SJCRH30 (cell line): ENCODE results near the gene MCC. TPM values are rescaled to one million over a fixed set of nuclear protein-coding genes. Genes with fewer than 3 reads are reported as not detected.

Experiments used
- DNase-seq, 2 experiments: peaks; one replicate each; pipeline ENCODE4 v3.0.0-alpha.2; 2015 to 2020
- H3K27ac ChIP-seq: fragments of 250-450 bp; sonication (Bioruptor Pico); 2 replicates; pipeline ENCODE4 v1.5.1; 2020; ENCODE audit warnings: mild to moderate bottlenecking, moderate library complexity
- H3K27me3 ChIP-seq: fragments of 250-450 bp; sonication (Bioruptor Pico); 2 replicates; pipeline ENCODE4 v1.5.1; 2020; ENCODE audit warnings: mild to moderate bottlenecking, moderate library complexity
- H3K36me3 ChIP-seq: fragments of 250-450 bp; sonication (Bioruptor Pico); 2 replicates; pipeline ENCODE4 v1.5.1; 2020; ENCODE audit warnings: mild to moderate bottlenecking, moderate library complexity
- H3K4me1 ChIP-seq: fragments of 250-450 bp; sonication (Bioruptor Pico); 2 replicates; pipeline ENCODE4 v1.5.1; 2020; ENCODE audit warnings: mild to moderate bottlenecking, moderate library complexity
- H3K4me3 ChIP-seq: fragments of 250-450 bp; sonication (Bioruptor Pico); 2 replicates; pipeline ENCODE4 v1.5.1; 2020; ENCODE audit warnings: mild to moderate bottlenecking, moderate library complexity
- H3K9me3 ChIP-seq: fragments of 250-450 bp; sonication (Bioruptor Pico); replicated peaks from 2 replicates; pipeline ENCODE4 v1.5.1; 2020; ENCODE audit warnings: mild to moderate bottlenecking, moderate library complexity
- total RNA-seq: library from RNA; depleted of rRNA; stranded (reverse); fragments of >200 nt; shearing (Covaris generic); gene quantifications from 2 replicates; pipeline ENCODE4 v1.2.3, GENCODE V29; 2014

The MCC gene
- total RNA-seq, 1 experiment from 2014 or later = 26.6 TPM

DNA sequence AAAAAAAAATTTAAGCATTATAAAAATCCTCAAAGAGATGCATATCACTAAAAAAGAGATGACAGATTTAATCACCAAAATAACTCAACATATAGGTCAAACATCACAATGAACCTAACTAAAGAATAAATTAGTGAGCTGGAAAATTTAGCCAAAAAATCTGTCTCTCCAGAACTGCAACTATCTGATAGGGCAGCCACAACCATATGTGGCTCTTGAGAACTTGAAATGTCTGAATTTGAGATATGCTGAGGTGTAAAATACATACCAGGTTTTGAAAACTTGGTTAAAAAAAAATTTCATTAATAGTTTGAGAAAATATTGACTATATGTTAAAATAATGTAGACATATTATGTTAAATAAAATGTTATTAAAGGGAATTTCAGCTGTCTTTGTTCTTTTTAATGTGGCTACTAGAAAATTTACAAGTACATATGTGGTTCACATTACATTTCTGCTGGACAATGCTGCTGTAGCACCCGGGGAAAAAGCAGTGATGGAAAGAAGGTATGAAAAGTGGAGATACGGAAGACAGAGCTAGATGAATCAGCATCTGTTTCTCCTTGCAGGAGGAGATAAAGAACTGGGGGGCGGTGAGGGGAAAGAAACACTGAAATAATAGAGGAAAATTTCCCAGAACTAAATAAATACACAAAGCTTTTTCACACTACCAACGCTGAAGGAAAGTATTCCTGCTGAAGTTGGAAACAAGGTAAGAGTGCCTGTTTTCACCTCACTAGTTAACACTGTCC, 445.6 kb downstream of the MCC start:
- H3K4me1 ChIP-seq = no peaks in the 10 kb centered on the region
- H3K27ac ChIP-seq = no peak overlapping the region

DNA sequence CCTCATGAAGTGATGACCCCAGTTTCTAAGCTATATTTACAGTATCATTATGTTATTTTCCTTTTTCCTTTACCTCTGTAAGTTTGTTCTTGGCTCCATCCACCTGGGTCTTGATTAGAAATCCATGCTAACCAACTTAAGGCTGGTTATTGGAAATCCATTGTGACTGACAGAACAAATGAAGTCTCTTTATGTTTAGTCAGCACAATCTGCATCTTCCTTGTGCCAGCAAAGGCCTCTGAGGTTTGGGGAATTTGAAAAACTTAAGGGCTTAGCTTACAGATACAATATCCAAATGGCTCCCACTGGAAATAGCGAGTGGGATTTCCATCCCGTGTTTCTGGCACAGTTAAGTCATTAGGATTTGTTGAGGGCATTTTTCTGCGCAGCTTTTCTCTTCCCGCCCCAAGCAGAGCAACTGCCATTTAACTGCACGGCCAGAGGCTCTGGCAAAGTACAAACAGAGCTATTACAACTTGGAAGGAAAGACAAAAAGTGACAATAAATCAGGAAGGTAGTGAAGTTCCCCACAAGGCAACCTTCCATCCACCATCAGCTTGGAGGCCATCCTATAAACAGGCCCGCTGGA, 447.5 kb downstream of the MCC start:
- Histone ChIP-seq H3K4me3 (no peak overlapping the region), H3K9me3 (no peaks in the 10 kb centered on the region), H3K36me3 (no peaks in the 10 kb centered on the region; the same call in 1 of the 2 replicates), H3K4me1 (no peaks in the 10 kb centered on the region; the same call in 1 of the 2 replicates), H3K27me3 (no peaks in the 10 kb centered on the region), H3K27ac (no peak overlapping the region)
- DNase-seq = no peak

More for the DNA sequence above, 445.6 kb downstream of the MCC start:
- Histone ChIP-seq H3K27me3 (no peaks in the 10 kb centered on the region), H3K36me3 (no peaks in the 10 kb centered on the region; the same call in 1 of the 2 replicates), H3K9me3 (no peaks in the 10 kb centered on the region), H3K4me3 (no peak overlapping the region)
- no peak for DNase-seq

DNA sequence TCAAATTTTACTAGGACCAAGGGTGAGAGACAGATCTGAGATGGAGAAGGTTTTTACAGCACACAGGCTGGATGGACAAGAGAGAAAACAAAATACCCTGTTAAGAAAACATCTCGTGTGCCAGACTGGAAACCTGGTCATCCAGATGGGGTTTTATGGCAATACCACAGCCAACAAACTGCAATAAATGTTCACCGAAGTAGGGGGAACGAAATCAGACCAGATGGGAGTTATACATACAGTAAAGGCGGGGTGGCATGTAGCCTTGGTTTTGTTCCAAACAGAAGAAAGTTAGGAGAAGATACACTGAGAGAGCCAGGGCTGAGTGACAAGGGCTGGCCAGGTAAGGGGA, 448.3 kb downstream of the MCC start:
- Histone ChIP-seq H3K27ac (no peak overlapping the region), H3K9me3 (no peaks in the 10 kb centered on the region), H3K36me3 (no peaks in the 10 kb centered on the region; the same call in 1 of the 2 replicates), H3K4me1 (peaks cover 8% of the 10 kb centered on the region), H3K4me3 (no peak overlapping the region), H3K27me3 (no peaks in the 10 kb centered on the region)
- DNase-seq = no peak

DNA sequence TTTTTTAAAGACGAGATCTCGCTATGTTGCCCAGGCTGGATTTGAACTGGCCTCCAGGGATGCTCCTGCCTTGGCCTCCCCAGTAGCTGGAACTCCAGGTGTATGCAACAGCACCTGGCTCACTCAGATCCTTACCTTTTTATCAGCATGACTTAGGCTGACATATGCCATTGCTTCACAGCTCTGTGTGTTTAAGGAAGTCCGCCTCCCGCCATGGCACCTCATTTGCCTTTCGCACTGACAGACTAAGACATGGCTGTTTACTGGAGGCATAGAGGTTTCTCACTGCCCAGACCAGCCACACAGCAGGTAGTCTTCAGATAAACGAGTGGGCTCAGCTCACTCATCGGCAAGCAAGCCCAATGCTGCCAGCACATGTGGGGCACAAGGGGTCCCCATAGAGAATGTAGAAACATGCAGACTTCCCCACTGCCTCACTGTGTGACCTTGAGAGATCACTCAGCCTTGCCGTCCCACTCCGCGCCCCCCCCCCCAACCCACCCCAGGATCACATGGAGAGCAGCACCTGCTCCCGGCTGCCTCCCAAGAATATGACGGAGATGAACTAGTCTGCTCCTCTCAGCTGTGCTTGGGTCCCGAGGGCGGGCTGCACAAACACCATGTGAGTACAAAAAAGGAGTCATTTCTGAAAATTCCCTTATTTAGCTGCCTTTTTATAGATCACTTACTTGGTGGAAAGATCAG, 448.9 kb downstream of the MCC start:
- H3K27me3 ChIP-seq = no peaks in the 10 kb centered on the region
- H3K36me3 ChIP-seq = no peaks in the 10 kb centered on the region; the same call in 1 of the 2 replicates
- DNase-seq = no peak
- no peaks in the 10 kb centered on the region for H3K9me3 ChIP-seq
- no peak overlapping the region for H3K4me3 ChIP-seq
- H3K27ac ChIP-seq = no peak overlapping the region
- peaks cover 12% of the 10 kb centered on the region for H3K4me1 ChIP-seq

DNA sequence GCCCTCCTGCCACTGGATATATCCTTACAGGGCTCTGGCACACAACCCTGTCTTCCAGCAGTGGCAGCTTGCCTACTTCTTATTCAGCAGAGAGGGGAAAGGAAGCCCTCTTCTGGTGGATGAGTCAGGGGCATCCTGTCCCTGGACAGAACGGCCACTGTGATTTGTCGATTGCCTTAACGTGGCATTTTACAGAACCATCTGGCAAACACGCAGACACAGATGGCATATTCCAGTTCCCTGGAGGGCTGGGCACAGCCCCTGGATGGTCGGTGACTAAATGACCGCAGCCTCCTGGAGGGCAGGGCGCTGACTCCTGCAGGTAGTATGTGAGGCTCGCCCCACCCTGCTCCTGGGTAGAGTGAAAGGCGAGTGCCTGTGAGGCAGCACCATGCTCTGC, 449.5 kb downstream of the MCC start:
- peaks cover 12% of the 10 kb centered on the region for H3K4me1 ChIP-seq
- no peaks in the 10 kb centered on the region; the same call in 1 of the 2 replicates for H3K36me3 ChIP-seq
- no peak overlapping the region for H3K4me3 ChIP-seq
- no peaks in the 10 kb centered on the region for H3K27me3 ChIP-seq
- DNase-seq = no peak
- no peaks in the 10 kb centered on the region for H3K9me3 ChIP-seq
- no peak overlapping the region for H3K27ac ChIP-seq

DNA sequence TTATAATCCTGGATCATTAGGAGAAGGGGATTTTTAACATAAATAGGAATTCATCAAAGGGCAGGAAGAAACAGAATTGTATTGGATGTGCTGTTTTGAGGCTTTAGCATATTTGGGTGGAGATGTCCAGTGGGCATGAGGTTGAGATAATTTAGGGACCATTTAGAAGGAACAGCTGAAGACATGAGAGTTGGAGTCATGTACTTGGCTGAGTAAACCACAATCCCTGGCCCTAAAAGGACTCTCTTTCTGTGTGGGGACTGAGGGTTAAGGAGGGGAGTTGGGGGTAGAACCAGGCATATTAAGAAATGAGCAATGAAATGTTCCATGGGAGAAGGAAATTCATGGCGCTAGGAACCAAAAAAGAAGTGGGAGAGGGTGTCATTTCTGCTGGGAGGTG, 450.1 kb downstream of the MCC start:
- H3K4me3 ChIP-seq = no peak overlapping the region
- H3K4me1 ChIP-seq = peaks cover 12% of the 10 kb centered on the region
- H3K27me3 ChIP-seq = no peaks in the 10 kb centered on the region
- H3K9me3 ChIP-seq = no peaks in the 10 kb centered on the region
- H3K27ac ChIP-seq = no peak overlapping the region
- no peaks in the 10 kb centered on the region; the same call in 1 of the 2 replicates for H3K36me3 ChIP-seq
- DNase-seq = no peak

DNA sequence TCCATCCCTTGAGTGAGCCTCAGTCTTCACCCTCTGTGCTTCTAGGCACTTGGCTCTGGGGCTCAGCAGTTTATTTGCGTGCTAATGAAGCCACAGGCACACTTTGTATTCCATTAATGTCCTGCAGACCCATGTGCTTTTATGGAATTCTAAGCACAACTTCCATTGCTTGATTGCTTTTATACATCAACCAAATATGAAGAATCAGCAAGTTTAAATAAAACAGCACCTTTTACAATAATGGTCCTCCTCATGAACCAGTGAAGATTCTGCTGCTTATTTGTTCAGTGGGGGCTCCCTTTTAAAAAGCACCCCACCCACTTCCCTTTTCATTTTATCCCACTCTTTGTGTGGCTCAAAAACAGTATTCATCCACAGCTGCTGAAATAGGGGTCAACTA, 451.4 kb downstream of the MCC start:
- Histone ChIP-seq H3K27me3 (no peaks in the 10 kb centered on the region), H3K9me3 (no peaks in the 10 kb centered on the region), H3K36me3 (no peaks in the 10 kb centered on the region; the same call in 1 of the 2 replicates), H3K27ac (no peak overlapping the region), H3K4me1 (peaks cover 12% of the 10 kb centered on the region), H3K4me3 (no peak overlapping the region)
- no peak for DNase-seq

DNA sequence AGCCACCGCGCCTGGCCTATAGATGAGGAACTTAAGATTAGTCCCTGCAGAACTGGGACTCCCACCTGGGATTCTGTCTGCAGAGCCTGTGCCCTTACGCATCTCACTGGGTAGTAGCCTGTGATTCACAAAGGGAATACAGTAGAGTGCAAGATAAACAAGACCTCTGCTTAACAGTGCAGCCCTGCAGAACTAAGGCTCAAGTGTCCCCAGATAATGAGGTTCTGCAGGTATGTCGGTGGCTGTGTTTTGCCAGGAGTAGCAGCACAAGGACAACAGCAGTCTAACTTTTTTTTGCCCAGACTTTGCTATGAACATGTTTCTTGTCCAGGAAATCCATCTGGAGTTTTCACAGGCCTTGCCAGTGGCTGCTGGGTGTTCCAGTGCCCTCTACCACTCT, 451.9 kb downstream of the MCC start:
- H3K27me3 ChIP-seq = no peaks in the 10 kb centered on the region
- no peaks in the 10 kb centered on the region for H3K9me3 ChIP-seq
- no peaks in the 10 kb centered on the region for H3K36me3 ChIP-seq
- H3K27ac ChIP-seq = no peak overlapping the region
- peaks cover 12% of the 10 kb centered on the region for H3K4me1 ChIP-seq
- no peak overlapping the region for H3K4me3 ChIP-seq
- DNase-seq = no peak

DNA sequence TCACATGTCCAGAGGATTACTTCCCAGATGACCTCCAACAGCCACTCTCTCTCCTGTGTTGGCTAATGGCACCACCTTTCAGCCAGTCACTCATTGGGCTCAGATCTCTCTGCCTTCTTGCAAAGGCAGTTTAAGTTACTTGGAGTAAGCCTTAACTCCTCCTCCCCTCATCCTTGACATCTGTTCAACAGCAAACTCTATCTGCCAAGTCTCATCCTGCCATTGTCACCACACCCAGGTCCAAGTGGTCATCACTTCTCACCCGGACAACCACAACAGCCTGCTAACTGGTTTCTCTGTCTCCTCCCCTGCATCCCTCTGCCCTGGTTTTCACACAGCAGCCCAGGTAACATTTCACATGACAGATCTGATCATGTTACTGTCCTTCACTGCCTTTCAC, 453.2 kb downstream of the MCC start:
- Histone ChIP-seq H3K27ac (peak overlapping the region; percentile 60), H3K27me3 (no peaks in the 10 kb centered on the region), H3K36me3 (no peaks in the 10 kb centered on the region), H3K9me3 (no peaks in the 10 kb centered on the region), H3K4me3 (no peak overlapping the region), H3K4me1 (peaks cover 12% of the 10 kb centered on the region)
- no peak for DNase-seq

DNA sequence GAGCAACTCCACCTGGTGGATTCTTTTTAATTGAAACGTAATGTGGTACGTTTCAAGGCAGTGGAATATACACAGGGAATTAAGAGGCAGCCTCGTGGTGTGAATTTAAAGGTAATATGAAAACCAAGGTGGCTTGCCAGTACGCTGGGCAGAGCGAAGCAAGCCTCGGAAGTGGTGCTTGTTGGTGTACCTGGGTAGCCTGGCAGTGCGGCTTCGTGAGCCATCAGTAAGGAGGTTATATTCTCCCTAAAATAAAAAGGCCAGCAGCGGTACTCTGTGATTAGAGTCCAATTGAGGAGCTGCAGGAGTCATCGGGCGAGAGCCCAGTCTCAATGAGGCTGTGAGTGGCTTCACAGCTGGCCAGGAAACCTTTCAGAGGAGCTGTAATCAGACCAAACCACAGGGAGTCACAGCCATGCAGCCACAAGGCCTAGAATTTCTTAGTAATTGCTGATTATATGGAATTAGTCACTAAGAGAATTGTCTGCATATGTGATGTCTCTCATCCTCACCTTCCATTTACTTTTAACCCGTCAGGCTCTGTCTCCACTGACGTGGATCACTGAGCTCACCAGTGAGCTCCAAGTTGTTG, 454.0 kb downstream of the MCC start:
- H3K27me3 ChIP-seq = no peaks in the 10 kb centered on the region
- H3K4me1 ChIP-seq = peaks cover 12% of the 10 kb centered on the region
- no peaks in the 10 kb centered on the region for H3K36me3 ChIP-seq
- peak overlapping the region; percentile 60 for H3K27ac ChIP-seq
- H3K4me3 ChIP-seq = no peak overlapping the region
- peak; percentile 47 to 51 for DNase-seq
- H3K9me3 ChIP-seq = no peaks in the 10 kb centered on the region

DNA sequence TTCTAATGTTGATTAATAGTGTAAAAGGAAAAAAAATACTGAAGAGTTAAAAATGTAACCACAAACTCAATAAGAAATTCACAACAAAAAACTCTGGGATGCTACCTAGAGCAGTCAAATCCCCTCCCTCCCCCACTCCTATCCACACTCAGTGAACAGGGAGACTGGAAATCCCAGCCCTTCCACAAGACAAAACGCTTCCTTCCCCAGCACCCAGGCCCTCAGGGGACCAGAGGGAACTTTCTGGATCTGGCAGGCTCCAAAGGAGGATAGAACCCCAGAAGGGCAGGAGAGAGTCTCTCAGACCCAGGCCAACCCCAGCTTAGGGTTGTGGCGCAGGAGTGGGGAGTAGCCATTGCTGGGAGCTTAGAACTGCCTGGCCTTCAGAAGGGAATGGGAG, 456.7 kb downstream of the MCC start:
- H3K4me3 ChIP-seq = no peak overlapping the region
- no peaks in the 10 kb centered on the region for H3K9me3 ChIP-seq
- peaks cover 10% of the 10 kb centered on the region for H3K36me3 ChIP-seq
- no peaks in the 10 kb centered on the region for H3K27me3 ChIP-seq
- peaks cover 12% of the 10 kb centered on the region for H3K4me1 ChIP-seq
- H3K27ac ChIP-seq = no peak overlapping the region
- DNase-seq = no peak

DNA sequence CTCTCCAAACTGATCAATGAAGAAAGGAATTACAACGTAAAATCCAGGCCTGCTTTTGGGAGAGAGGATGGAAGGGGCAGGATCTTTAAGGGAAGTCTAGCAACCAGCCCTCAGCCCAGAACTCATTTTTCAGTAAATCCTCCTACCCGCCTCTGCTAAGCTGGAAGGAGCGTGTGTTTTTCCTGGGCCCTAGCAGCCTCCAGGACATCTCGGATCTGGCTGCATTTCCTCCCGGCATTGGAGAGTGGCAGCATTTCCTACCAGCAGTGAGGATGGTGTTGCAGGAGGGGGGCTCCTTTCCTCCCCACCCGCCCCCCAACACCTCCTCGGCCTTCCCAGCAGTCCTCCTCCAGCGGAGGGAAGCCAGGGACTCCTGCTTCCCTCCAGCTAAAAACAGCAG, 457.1 kb downstream of the MCC start:
- no peaks in the 10 kb centered on the region for H3K27me3 ChIP-seq
- H3K9me3 ChIP-seq = no peaks in the 10 kb centered on the region
- peaks cover 12% of the 10 kb centered on the region for H3K36me3 ChIP-seq
- DNase-seq = no peak
- H3K27ac ChIP-seq = no peak overlapping the region
- H3K4me3 ChIP-seq = no peak overlapping the region
- H3K4me1 ChIP-seq = peaks cover 12% of the 10 kb centered on the region

DNA sequence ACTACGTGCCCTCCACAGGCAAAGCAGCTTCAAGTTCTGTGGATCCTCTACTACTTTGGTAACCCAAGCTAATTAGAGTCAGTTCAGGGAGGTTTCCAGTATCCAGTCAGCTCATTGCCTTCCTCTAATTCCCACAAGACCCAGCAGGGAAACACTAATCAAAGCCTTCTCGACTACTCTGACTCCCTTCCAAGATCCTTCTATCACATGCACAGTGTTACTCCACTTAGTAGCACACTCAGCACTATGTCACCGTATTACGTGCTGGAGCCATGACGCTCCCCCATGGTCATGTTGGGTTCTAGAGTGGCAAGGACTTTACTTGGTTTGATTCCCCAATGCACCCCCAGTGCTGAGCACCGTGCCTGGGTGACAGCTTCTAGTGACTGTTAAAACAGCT, 458.6 kb downstream of the MCC start:
- Histone ChIP-seq H3K27ac (no peak overlapping the region), H3K4me3 (no peak overlapping the region), H3K9me3 (no peaks in the 10 kb centered on the region), H3K4me1 (peaks cover 1% of the 10 kb centered on the region), H3K36me3 (peaks cover 19% of the 10 kb centered on the region), H3K27me3 (no peaks in the 10 kb centered on the region)
- DNase-seq = no peak

DNA sequence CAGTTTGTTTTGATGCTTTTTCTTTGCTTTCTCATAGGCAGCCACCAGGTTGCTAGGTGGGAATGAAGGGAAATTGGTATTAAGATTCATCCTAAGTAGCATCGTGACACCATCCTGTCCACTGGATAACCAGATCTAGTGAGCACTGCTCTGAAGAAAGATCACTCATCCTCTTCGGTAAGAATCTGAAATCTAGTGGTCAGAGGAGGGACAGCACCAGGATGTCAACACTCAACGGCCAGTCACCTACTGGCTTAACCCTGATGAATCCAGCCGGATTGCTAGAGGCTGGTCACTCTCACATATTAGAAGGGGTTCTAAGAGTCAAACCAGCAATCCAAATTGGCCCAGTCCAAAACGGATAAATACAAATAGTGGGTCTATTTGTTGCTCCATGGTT, 460.8 kb downstream of the MCC start:
- Histone ChIP-seq H3K4me1 (no peaks in the 10 kb centered on the region), H3K4me3 (no peak overlapping the region), H3K9me3 (no peaks in the 10 kb centered on the region), H3K36me3 (peaks cover 33% of the 10 kb centered on the region), H3K27me3 (no peaks in the 10 kb centered on the region), H3K27ac (no peak overlapping the region)
- DNase-seq = no peak

DNA sequence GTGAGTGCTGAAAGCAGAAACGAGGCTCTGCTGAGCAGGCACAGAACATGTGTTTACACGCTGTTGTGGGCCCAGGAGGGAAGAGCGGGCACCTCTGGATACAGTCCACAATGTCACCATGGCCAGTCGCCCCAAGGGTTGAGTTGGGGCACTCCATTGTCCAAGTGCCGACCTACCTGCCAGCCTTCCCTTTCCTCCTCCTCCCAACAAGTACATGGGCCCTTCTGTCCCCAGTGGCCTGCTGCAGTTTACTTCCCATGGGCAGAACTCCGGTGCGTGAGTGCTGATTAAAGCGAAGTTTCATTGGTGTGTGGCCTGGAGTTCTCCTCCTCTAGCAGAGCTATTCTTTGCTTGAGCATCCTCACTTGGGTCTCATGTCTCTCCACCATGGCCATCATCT, 461.2 kb downstream of the MCC start:
- Histone ChIP-seq H3K27me3 (no peaks in the 10 kb centered on the region), H3K4me1 (no peaks in the 10 kb centered on the region), H3K36me3 (peaks cover 33% of the 10 kb centered on the region), H3K9me3 (no peaks in the 10 kb centered on the region), H3K27ac (no peak overlapping the region), H3K4me3 (no peak overlapping the region)
- no peak for DNase-seq
